Measurements from ENCODE around the gene DLGAP1.

Gene DLGAP1

GRCh38 chr18:3810296-3810695 is 644.8 kb downstream of the DLGAP1 start:
- TF ChIP-seq ZNF202 (tag by site-specific recombination; IDR thresholded peaks at IDR 0.05; ENCODE audit: borderline replicate concordance), result no peak
- no peak for TF ChIP-seq ZNF362 (tag by site-specific recombination; IDR thresholded peaks at IDR 0.05)
- TF ChIP-seq ZXDB (tag by site-specific recombination; IDR thresholded peaks at IDR 0.05), result no peak
- TF ChIP-seq MZF1 (tag by site-specific recombination; IDR thresholded peaks at IDR 0.05; ENCODE audit: borderline replicate concordance), result no peak
- no peak for TF ChIP-seq OSR2 (tag by site-specific recombination; IDR thresholded peaks at IDR 0.05)
- no peak for TF ChIP-seq ZSCAN5A (tag by site-specific recombination; IDR thresholded peaks at IDR 0.05)
- TF ChIP-seq ZNF776 (tag by site-specific recombination; IDR thresholded peaks at IDR 0.05; ENCODE audit: borderline replicate concordance), result no peak
- no peak for TF ChIP-seq ZNF514 (tag by site-specific recombination; IDR thresholded peaks at IDR 0.05)
- no peak for TF ChIP-seq ZNF324 (tag by site-specific recombination; IDR thresholded peaks at IDR 0.05)
- no peak for TF ChIP-seq YY2 (tag by site-specific recombination; IDR thresholded peaks at IDR 0.05)
- TF ChIP-seq ELK4 (IDR thresholded peaks at IDR 0.05; ENCODE audit: borderline replicate concordance, low read depth, low read length), result no peak
- TF ChIP-seq TRIM28 (IDR thresholded peaks at IDR 0.05; ENCODE audit: borderline replicate concordance, low read length), result no peak
- TF ChIP-seq TSHZ1 (tag by site-specific recombination; IDR thresholded peaks at IDR 0.05; ENCODE audit: borderline replicate concordance), result no peak
- TF ChIP-seq SCRT1 (tag by site-specific recombination; IDR thresholded peaks at IDR 0.05; ENCODE audit: borderline replicate concordance), result no peak
- no peak for TF ChIP-seq ZNF558 (tag by site-specific recombination; IDR thresholded peaks at IDR 0.05)
- no peak for TF ChIP-seq ZNF645 (tag by site-specific recombination; IDR thresholded peaks at IDR 0.05)
- no peak for TF ChIP-seq ZNF513 (tag by site-specific recombination; IDR thresholded peaks at IDR 0.05)
- TF ChIP-seq ZBTB17 (tag by site-specific recombination; IDR thresholded peaks at IDR 0.05), result no peak
- ChIA-PET POLR2A (no interaction called here), CTCF (interaction anchor here (1.1 kb wide), 1 partner anchor 29 kb away, joined by 3 read pairs; no protein-coding TSS in a partner anchor)
- no peaks in the 10 kb centered on the region for H3K9me3 ChIP-seq (ENCODE audit: control insufficient read depth, insufficient read depth, low read depth, low read length)
- H3K27ac ChIP-seq (ENCODE audit: extremely low read depth, low read depth, low read length), result no peak overlapping the region
- H3K4me1 ChIP-seq (ENCODE audit: control insufficient read depth, insufficient read depth, low read length), result no peaks in the 10 kb centered on the region
- no peak overlapping the region for H3K4me3 ChIP-seq (ENCODE audit: low read depth, low read length)
- no peaks in the 10 kb centered on the region; a peak in 1 of 3 replicates for H3K36me3 ChIP-seq (ENCODE audit: control insufficient read depth in 2 of 2, insufficient read depth in 1 of 2, low read length in 2 of 2)
